Measurements from ENCODE around the gene RPL23. TPM values are rescaled to one million over a fixed set of nuclear protein-coding genes. Genes with fewer than 3 reads are reported as not detected.
A peak's percentile ranks its signal among the peaks of the same experiment; 100 is the strongest.

Gene RPL23
- polyA plus RNA-seq, 1 donor from 2014 or later: 1,333 TPM

DNA sequence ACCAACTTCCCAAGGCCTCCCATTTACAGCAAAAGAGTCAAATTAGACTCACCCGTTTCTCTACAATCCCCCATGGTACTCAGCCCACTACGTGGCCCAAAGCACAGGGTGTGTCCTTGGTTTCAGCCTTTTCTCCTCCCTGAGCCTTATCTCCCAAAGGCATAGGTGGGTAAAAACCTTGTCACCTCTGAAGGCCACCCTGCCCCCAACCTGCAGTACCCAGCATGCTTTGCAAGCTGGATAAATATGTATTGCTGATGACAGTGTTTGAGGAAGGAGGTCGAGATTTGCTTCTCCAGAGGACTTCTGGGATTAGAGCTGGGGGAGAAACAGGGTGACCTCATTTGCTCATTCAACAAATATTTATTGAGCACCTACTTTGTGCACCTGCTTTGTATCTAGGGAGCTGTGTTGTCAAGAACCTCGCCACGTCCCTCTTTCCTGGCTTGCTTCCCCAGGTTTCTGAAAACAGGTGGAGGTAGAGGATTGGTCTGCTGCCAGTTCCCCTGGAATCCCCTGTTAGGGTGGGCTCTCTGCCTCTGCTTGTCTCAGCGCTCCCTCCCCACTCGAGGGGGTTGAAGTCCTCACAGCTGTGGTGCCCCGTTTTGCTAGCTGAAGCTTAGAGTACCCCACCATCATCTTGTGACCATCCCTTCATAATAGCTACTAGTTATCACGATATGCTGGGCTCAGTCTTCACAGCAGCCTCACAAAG lies 19.3 kb upstream of the RPL23 start:
- no peaks in the 10 kb centered on the region for H3K36me3 ChIP-seq (ENCODE audit: insufficient read depth, low read length)
- TF ChIP-seq, protein P1, sequence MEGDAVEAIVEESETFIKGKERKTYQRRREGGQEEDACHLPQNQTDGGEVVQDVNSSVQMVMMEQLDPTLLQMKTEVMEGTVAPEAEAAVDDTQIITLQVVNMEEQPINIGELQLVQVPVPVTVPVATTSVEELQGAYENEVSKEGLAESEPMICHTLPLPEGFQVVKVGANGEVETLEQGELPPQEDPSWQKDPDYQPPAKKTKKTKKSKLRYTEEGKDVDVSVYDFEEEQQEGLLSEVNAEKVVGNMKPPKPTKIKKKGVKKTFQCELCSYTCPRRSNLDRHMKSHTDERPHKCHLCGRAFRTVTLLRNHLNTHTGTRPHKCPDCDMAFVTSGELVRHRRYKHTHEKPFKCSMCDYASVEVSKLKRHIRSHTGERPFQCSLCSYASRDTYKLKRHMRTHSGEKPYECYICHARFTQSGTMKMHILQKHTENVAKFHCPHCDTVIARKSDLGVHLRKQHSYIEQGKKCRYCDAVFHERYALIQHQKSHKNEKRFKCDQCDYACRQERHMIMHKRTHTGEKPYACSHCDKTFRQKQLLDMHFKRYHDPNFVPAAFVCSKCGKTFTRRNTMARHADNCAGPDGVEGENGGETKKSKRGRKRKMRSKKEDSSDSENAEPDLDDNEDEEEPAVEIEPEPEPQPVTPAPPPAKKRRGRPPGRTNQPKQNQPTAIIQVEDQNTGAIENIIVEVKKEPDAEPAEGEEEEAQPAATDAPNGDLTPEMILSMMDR (IDR thresholded peaks at IDR 0.05; ENCODE audit: poor library complexity, severe bottlenecking): no peak
- TF ChIP-seq TAF1 (IDR thresholded peaks at IDR 0.05; ENCODE audit: low read depth): no peak
- no peak for TF ChIP-seq EP300 (conservative IDR thresholded peaks at IDR 0.05; ENCODE audit: poor library complexity, severe bottlenecking)
- TF ChIP-seq RAD21 (conservative IDR thresholded peaks at IDR 0.05): no peak
- TF ChIP-seq MXI1 (conservative IDR thresholded peaks at IDR 0.05; ENCODE audit: poor library complexity, severe bottlenecking): no peak
- TF ChIP-seq SMC3 (conservative IDR thresholded peaks at IDR 0.05; ENCODE audit: poor library complexity): no peak
- no peak for TF ChIP-seq POLR2AphosphoS5 (IDR thresholded peaks at IDR 0.05)
- no peak for TF ChIP-seq EZH2 (IDR thresholded peaks at IDR 0.05; ENCODE audit: borderline replicate concordance, insufficient read depth, low read length, poor library complexity, severe bottlenecking)
- TF ChIP-seq, protein P2, sequence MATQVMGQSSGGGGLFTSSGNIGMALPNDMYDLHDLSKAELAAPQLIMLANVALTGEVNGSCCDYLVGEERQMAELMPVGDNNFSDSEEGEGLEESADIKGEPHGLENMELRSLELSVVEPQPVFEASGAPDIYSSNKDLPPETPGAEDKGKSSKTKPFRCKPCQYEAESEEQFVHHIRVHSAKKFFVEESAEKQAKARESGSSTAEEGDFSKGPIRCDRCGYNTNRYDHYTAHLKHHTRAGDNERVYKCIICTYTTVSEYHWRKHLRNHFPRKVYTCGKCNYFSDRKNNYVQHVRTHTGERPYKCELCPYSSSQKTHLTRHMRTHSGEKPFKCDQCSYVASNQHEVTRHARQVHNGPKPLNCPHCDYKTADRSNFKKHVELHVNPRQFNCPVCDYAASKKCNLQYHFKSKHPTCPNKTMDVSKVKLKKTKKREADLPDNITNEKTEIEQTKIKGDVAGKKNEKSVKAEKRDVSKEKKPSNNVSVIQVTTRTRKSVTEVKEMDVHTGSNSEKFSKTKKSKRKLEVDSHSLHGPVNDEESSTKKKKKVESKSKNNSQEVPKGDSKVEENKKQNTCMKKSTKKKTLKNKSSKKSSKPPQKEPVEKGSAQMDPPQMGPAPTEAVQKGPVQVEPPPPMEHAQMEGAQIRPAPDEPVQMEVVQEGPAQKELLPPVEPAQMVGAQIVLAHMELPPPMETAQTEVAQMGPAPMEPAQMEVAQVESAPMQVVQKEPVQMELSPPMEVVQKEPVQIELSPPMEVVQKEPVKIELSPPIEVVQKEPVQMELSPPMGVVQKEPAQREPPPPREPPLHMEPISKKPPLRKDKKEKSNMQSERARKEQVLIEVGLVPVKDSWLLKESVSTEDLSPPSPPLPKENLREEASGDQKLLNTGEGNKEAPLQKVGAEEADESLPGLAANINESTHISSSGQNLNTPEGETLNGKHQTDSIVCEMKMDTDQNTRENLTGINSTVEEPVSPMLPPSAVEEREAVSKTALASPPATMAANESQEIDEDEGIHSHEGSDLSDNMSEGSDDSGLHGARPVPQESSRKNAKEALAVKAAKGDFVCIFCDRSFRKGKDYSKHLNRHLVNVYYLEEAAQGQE (IDR thresholded peaks at IDR 0.05; ENCODE audit: borderline replicate concordance): no peak
- H3F3A ChIP-seq (ENCODE audit: insufficient read depth, low read length, poor library complexity, severe bottlenecking): peaks cover 5% of the 10 kb centered on the region
- H3K27me3 ChIP-seq (ENCODE audit: insufficient read depth, low read depth, low read length): no peaks in the 10 kb centered on the region
- no peak overlapping the region for H3K4me2 ChIP-seq (ENCODE audit: low read length)
- peak overlapping the region; percentile 98 for H3K4me3 ChIP-seq (ENCODE audit: low read length)
- peaks cover 4% of the 10 kb centered on the region for H4K20me1 ChIP-seq (ENCODE audit: insufficient read depth)
- H3K9me3 ChIP-seq (ENCODE audit: low read length): no peaks in the 10 kb centered on the region
- no peak overlapping the region for H3K9ac ChIP-seq (ENCODE audit: low read length)
- H3K9me2 ChIP-seq (ENCODE audit: insufficient read depth, low read length): no peaks in the 10 kb centered on the region
- H3K27ac ChIP-seq (ENCODE audit: low read length): no peak overlapping the region
- H3K79me2 ChIP-seq (replicated peaks; ENCODE audit: insufficient read depth, low read length): peaks cover 61% of the 10 kb centered on the region
- H2AFZ ChIP-seq (ENCODE audit: low read depth, low read length): no peak overlapping the region

DNA sequence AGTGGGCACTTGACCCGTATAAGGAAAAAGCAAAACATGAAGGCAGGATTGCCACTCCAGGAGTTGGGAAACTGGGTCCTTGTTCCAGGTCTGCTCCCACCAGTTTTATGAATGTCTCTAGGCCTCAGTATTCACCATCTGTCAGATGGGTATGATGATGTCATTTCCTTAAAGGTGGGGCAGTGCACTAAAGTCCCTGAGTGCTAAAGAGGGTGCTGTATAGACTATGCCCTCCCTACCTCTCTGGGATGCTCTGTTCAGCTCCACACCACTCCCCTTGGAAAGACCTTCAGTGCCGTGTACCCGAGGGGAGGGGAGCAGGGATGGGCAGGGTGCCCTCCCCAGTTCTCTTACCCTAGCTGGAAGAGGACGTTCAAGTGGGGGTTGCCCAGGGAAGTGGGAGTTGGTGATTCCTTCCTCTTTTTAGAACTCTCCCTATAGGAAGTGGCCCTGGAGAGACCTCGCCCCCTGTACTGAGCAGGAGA lies 18.5 kb upstream of the RPL23 start:
- Histone ChIP-seq H3K9me2 (ENCODE audit: insufficient read depth, low read length) (no peaks in the 10 kb centered on the region), H3K4me2 (ENCODE audit: low read length) (peak overlapping the region; percentile 99), H3K79me2 (replicated peaks; ENCODE audit: insufficient read depth, low read length) (peaks cover 56% of the 10 kb centered on the region), H3F3A (ENCODE audit: insufficient read depth, low read length, poor library complexity, severe bottlenecking) (peaks cover 5% of the 10 kb centered on the region), H3K36me3 (ENCODE audit: insufficient read depth, low read length) (no peaks in the 10 kb centered on the region), H3K27me3 (ENCODE audit: insufficient read depth, low read depth, low read length) (no peaks in the 10 kb centered on the region), H3K27ac (ENCODE audit: low read length) (peak overlapping the region; percentile 99), H3K4me3 (ENCODE audit: low read length) (peak overlapping the region; percentile 98), H2AFZ (ENCODE audit: low read depth, low read length) (no peak overlapping the region), H3K9me3 (ENCODE audit: low read length) (no peaks in the 10 kb centered on the region), H4K20me1 (ENCODE audit: insufficient read depth) (peaks cover 4% of the 10 kb centered on the region), H3K9ac (ENCODE audit: low read length) (peak overlapping the region; percentile 99)
- TF ChIP-seq POLR2AphosphoS5 (IDR thresholded peaks at IDR 0.05) (no peak), EP300 (conservative IDR thresholded peaks at IDR 0.05; ENCODE audit: poor library complexity, severe bottlenecking) (no peak)
- TF ChIP-seq, protein P1 (IDR thresholded peaks at IDR 0.05; ENCODE audit: poor library complexity, severe bottlenecking): no peak
- TF ChIP-seq, protein P2 (IDR thresholded peaks at IDR 0.05; ENCODE audit: borderline replicate concordance): no peak

Data from neural cell (in vitro differentiated cells).